HG03575 (cell line): ENCODE results near the gene SETD6.
"Not testable (repeated sequence)": the region's sequence is repeated elsewhere in the genome, so short reads cannot be mapped to it uniquely, and the experiment has no call there.

Experiments
- ATAC-seq: cut with Tn5 transposase; IDR thresholded peaks from one replicate; pipeline ENCODE4 v1.9.1; 2021; ENCODE audit not compliant: unreplicated experiment, insufficient number of reproducible peaks, low FRiP score; ENCODE audit errors: extremely low read depth

The SETD6 gene, protein sequence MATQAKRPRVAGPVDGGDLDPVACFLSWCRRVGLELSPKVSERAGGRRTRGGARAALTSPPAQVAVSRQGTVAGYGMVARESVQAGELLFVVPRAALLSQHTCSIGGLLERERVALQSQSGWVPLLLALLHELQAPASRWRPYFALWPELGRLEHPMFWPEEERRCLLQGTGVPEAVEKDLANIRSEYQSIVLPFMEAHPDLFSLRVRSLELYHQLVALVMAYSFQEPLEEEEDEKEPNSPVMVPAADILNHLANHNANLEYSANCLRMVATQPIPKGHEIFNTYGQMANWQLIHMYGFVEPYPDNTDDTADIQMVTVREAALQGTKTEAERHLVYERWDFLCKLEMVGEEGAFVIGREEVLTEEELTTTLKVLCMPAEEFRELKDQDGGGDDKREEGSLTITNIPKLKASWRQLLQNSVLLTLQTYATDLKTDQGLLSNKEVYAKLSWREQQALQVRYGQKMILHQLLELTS

DNA sequence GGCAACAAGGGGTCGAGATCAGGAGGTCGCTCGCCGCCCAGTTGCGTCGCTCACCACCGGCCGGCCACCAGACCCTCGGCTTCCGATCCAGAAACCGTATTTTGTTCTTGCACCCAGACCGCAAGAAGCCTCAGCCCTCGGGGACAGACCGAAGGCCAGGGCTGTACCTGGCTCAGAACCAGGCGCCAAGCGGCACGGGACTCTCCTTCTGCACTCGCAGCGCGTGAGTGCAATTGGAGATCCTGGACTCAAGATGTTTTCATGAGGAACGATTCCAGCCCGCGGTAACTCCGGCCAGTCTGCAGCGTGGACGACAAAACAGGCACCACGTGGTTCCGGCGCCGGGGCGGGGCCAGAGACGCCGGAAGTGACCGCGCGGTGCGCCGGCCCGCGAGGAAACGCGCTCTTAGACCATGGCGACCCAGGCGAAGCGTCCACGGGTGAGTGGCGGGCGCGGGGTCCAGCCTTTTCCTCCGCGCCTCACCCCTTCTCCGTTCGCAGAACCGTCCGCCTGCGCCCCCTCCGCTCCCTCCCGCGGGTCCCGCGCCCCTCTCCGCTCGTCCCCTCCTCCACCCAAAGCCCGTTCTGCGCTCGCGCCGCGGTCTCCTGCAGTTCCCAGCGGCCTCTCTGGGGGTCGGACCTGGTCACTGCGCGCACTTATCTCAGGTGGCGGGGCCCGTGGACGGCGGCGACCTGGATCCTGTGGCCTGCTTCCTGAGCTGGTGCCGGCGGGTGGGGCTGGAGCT, at the start of gene SETD6:
Gene SETD6 (plus strand): TSS at position 393 of the 746 bp plus-strand sequence. CDS start 21 bp downstream, at position 414.
- ATAC-seq, result no peak

DNA sequence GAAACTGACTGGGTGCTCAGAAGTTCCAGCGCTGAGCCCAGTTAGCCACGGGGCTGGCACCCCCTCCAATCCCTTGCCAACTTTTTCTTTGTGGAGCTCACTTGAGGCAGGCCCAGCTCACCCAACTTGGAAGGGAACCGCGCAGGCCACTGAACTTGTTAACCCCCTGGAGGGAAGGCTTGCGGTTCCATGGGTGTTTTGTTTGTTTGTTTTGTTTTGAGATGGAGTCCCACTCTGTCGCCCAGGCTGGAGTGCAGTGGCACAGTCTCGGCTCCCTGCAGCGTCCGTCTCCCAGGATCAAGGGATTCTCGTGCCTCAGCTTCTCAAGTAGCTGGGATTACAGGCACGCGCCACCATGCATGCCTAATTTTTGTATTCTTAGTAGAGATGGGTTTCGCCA, 49.5 kb upstream of the SETD6 start:
- no peak for ATAC-seq

DNA sequence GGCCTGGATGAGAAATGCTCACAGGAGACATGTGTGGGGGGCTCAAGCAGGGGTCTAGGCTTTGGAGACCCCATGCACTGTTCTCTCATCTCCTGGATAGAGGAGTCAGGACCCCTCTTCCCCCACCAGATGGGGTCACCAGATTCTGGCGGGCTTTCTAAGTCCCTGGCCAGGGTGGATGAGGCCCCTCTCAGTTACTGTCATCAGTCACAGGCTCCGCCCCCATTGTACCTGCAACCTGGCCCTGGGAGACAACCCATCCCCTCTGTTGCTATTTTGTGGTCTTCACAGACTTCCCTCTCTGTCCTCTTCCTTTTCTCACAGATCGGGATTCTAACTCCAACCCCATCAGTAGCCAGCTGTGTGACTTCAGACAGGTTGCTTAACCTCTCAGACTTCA, 48.9 kb upstream of the SETD6 start:
- no peak for ATAC-seq

DNA sequence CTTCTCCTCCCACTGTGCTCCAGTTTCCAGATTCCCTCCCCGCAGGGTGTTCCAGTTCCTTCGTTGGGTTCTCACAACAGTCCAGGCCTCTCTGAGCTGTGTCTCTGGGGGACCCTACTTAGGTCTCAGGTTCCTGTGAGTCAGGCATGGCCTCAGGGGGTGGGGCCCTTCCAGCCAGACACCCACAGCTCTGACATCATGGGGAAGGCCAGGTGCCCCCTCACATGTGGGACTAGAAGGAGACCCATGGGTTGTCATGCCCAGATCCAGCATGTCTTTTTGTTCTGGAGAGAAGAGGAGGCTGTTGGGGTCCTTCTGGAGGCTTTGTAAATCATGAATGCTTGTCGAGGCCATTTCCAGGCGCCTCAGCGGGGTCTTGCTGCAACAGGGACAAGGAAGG, 47.4 kb upstream of the SETD6 start:
- no peak for ATAC-seq

DNA sequence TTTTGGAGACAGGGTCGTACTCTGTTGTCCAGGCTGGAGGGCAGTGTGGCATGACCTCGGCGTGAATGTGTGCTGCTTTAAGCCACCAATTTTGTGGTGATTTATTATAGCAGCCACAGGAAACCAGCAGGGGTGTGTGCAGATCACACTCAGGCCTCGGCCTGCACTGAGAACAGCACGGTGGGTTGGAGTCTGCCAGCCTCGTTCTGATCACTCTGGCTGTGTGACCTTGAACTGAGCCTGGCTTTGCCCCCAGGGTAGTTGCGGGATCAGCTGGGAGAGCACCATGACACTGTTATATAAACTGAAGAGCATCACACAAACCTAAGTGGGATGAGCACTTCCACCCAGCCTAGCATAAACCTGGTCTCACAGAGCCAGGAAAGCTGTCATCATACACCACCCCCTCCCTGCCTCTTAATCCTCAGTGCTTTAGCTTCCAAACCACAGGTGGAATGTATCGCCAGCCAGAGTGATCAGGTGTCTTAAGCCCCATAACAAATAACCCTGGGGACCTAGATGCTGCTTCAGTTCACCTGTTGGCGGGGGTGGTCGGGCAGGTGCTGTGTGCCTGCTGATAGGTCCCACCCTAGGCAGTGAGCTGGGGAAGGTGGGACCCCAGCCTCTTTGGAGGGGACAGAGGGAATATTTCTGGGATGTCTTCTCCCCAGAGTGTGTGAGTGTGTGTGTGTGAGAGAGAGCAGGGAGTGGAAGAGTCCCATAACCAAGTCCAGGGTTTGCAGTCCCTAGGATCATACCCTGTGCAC, 43.9 kb upstream of the SETD6 start:
- no peak for ATAC-seq

DNA sequence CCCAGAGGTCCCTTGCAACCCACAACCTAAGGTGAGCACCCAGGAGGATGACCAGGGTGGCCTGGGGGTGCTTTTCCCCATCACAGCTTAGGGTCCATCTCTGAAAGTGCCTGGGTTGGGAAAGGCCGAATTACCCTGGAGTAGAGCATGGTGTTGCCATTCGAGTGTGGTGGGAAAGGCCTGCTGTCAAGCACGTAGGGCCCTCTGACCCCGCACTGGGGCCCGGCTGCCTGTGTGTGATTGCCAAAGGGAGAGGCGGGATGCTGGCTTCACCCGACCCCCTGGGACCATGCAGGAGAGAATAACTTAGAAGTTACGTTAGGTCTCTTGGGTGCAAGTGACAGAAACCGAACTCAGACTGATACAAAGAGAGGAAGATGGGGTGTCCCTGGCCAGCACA, 43.1 kb upstream of the SETD6 start:
- no peak for ATAC-seq

DNA sequence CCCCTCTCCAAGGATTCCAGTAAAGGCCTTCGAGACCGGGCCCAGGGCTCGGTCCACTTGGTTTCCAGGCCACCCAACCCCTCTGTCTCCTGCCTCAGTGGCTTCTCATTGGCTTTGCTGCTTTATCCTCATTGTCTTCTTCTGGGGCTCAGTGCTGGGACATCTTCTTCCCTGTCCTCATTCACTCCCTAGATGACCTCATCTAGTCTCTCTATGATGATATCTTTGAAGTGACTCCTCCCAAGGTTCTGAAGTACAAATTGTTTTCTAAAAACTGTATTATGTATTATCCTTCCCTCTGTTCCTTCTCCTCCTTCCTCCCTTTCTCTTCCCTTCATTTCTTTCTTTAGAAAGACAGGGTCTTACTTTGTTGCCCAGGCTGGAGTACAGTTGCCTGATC, 42.5 kb upstream of the SETD6 start:
- no peak for ATAC-seq

DNA sequence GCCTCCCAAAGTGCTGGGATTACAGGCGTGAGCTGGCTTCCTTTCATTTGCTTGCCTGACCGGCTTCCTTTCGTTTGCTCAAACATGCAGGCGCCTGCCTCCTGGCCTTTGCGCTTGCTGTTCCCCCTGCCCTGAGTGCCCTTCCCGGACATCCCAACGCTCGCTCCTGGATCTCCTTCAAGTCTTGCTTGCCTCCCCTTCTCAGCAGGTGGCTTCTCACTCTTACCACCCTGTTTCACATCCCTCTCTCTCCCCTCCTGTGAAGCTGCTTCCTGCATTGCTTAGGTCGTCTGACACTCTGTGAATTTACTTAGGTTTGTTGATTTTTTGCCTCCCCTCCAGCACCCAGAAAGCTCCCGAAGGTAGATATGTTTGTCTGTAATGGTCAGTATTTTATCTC, 41.0 kb upstream of the SETD6 start:
- no peak for ATAC-seq

DNA sequence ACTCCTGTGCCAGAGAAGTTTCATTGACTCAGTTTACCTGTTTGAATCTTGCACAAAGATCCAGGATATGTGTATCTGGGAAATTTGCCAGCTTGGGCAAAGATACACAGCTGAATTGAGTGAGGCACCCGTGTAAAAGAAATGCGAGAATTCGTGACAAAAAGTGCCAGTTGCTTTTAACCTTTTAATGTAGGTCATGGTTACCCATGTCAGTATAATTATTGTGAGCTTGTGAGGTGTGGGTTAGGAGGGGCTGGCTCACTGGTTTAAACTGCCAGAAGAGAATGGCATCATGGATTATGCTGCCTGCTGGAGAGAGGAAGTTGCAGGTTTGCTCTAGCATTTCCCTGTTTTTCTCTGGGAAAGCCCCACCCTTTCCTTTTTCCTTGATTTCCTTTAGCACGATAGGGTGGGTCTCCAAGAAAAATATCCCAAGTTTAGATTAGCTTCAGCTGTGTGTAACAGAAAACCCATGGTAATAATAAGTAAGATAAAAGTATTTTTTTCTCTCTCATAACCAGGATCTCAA, 40.2 kb upstream of the SETD6 start:
- no peak for ATAC-seq

DNA sequence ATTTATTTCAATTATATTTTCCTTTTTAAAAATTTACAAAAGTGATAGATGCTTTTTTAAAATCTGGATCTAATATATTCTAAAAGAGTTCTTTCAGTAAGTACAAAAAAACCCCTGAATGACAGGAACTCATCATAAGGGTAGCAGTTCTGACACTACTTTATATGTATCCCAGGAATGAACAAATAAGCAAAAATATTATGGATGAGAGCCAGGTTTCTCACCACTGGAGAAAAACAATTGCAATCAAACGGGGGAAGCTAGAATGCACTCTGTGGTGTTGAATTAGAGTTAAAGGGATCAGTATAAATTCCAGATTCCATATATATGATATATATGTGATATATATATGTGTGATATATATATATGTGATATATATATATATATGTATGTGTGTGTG, 38.5 kb upstream of the SETD6 start:
- ATAC-seq, result no peak

DNA sequence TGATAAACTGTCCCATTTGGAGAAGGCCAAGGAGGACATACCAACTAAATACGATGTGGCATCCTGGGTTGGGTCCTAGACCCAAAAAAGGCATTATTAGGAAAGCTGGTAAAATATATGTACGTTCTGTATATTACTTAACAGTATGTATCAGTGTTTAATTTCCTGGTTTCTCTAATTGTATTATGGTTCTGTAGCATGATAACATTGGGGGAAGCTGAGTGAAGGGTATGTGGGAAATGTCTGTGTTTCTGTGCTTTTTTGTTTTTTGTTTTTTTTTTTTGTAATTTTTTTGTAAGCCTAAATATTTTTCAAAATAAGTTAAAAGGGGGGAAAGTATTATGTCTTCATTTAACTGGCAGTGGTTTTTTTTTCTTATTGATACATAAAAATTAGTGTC, 36.9 kb upstream of the SETD6 start:
- no peak for ATAC-seq

DNA sequence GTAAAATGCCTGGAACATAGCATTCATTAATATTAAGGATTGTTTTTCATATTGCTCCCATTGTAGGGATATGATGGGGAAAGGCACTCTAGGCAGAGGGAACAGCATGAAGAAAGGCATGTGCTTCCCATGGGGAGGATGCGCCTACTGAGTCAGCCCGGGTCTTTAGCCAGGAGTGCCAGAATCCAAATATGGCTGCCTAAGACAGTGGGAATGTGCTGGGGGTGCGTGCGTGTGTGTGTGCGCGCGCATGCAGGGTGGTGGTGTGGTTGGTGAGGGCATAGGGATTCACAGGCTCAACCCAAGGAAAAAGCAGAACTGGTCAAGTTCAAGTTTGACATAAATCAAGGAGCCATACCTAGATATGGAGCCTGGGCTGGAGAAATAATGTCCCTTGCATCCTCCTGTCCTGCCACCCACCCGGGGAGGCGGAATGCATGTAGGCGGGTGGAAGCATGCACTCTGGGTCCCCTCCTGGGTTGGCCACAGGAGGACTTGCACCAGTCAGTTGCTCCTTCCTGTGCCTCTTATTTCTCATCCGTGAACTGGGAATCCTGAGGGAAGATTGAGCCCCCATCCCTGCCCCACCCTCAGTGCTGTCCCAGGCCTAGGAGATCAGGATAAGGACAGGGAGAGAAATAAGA, 34.0 kb upstream of the SETD6 start:
- ATAC-seq, result no peak

DNA sequence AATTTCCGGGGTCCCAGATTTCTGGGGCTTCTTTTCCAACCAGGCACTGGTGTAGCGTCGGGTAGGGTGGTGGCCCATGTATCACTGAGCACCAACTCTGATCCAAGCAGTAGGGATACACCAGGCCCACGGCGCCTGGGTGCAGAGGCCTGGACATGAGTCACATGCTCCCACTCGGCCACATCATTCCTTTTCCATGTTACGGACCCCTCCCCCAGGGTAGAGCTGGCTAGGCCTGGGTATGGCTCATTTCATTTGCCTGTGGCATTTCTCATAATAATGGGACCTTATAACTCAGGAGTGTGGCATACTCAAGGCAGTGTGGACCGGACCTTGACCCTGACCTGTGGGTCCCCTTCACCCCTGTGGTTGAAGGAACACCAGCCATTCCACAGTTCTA, 33.4 kb upstream of the SETD6 start:
- no peak for ATAC-seq

DNA sequence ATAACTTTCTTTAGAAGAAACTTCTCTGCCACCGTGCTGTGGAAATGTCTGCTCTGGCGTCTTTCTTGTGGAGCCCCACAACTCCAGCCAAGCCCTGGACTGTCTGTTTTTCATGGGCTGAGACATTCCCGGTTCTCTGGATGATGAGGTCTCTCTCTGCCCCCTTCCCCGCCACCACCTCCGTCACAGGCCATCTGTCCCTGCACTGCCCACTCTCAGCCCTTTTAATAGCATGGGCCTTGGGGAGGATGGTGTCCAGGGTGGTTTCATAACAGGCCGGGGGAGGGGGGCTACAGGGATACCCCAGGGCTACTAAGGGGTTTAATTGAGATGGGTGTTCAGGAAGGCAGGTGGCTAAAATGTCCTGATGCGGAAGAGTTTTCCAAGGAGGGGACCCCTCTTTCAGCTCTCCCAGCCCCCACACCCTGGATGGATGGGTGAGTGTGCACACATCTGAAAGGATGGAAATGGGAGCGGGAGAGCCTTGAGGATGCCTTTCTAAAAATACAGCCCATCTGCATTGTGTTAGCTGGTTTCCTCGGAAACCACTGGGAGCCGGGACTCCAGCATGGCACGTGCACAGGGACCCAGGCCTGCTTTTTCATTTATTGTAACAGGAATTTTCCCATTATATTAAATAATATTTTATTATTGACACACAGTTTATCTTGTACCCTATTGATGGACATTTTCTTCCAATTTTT, 30.0 kb upstream of the SETD6 start:
- no peak for ATAC-seq

DNA sequence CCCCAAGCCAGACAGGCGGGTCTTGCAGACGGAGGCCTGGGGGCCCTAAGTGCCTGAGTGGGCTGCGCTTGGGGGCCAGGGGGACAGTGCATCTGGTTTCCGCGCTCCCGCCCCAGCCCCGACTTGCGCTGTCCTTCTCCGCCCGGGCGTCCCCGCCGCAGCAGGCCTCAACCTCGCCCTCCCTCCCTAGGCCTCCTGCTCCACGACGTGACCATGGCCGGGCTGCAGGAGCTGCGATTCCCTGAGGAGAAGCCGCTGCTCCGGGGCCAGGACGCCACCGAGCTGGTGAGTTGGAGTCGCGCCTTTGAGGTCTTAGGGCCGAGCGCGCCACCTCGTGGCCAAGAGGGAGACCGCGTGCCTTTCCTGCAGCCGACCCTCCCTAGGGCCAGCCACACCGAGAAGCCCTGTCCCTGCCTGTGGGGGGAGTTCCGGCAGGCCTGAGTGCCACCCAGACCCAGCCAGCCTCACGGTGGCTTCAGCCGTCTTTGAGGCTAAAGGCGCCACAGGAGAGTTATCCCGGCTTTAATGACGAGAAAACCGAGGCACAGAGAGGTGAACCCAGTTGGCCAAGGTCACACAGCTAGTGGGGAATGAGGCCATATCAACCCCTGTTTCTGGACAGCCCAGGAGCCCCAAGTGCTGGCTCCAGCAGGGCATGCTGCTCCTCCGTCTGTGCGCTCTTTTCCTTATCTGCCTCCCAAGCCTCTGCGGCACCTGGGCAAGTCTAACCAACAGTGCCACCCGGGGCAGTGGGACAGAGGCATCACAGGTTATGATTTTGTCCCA, 27.6 kb upstream of the SETD6 start:
- no peak for ATAC-seq

DNA sequence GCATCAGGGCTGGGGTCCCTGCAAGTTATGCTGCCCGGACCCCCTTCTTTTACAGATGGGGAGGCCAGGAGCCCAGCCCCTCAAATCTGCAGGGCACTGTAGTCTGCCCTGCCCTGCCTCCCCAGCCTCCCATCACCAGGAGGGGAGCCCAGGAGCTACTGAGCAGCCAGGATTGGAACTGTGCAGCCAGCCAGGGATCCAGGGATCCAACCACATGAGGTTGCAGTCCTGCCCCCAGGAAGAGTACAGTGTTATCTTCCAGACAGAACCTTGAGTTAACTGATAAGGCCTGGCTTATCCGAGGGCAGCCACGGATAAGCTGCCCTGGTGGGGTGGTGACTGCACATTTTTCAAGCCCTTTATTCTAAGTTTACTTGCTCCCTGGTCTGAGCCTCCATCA, 26.8 kb upstream of the SETD6 start:
- ATAC-seq, result no peak

DNA sequence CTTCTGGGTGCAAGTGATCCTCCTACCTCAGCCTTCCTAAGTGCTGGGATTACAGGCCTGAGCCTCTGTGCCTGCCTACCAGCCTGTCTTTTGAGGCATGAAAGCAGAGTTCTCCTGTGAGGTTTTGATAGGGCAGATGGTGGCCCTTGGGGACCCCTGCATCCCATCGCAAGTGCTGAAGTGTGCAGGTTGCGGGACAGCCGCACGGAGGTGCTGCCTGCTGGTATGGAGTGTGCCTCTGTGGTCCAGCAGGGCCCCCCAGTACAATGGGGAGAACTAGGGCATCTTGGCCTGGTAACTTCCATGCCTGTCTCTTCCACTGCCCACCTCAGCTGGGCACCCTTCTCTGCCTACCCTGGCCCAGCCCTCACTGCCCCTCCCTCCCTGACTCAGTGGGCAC, 25.3 kb upstream of the SETD6 start:
- no peak for ATAC-seq

DNA sequence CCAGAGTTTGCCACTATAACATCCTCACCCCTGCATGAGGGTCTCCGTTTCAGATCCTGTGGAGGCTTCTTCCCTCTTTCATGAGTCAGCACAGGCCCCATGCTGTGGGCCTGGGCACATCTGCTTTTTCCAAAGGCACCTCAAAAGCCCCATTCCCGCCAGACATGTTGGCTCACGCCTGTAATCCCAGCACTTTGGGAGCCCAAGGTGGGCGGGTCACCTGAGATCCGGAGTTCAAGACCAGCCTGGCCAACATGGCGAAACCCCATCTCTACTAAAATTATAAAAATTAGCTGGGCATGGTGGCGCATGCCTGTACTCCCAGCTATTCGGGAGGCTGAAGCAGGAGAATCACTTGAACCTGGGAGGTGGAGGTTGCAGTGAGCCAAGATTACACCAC, 24.8 kb upstream of the SETD6 start:
- ATAC-seq, result not testable (repeated sequence)
